NOMO-1 treated with dmso at 0.1 percent for 144 hours (cell line): ENCODE measurements around the gene HLA-E.
"Not testable (repeated sequence)": the region's sequence is repeated elsewhere in the genome, so short reads cannot be mapped to it uniquely, and the experiment has no call there.

Source experiments
- DNase-seq: peaks from one replicate; lab custom pipeline; 2025; ENCODE audit not compliant: unreplicated experiment; lab: John Stamatoyannopoulos, UW

HLA-E gene

DNA sequence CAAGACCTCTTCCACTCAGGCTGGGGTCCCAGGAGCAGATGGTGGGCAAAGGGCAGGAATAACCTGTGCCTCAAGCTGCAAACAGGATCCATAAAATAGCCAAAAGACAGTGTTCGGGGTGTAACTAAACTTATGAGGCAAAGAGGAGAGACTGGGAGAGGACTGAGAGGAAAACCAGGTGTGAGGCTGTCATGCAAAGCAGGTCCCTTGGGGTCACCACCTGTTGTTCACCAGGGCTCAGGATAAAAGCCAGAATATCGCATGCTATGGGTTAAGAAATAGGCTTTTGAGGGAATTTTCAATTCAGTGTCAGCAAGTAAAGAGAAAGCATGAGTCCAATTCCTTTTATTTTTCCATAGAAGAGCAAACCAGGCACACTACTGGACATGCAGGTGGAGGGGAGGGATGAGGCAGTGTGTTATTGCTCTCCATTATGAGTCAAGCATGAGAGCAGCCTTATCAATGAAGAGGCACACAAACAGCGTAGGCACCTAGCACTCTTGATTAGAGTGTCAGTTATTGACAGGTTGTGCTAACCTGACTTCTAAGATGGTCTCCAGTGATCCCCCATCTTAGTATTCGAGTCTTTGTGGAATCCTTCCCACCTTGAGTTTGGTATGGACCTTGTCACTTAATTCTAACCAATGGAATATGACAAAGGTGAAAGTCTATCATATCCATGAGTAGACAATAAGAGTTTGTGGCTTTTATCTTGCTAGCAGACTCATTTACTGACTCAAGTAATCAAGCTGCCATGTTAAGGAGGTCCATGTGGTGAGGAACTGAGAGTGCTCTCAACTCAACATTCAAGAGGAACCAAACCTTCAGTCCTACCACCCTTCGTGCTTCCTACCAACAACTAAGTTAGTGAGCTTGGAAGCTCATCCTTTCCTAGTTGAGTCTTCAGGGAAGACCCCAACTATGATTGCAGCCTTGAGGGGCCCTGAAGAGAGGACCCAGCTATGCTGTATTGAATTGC, 18.8 kb downstream of the HLA-E start:
- no peak for DNase-seq

DNA sequence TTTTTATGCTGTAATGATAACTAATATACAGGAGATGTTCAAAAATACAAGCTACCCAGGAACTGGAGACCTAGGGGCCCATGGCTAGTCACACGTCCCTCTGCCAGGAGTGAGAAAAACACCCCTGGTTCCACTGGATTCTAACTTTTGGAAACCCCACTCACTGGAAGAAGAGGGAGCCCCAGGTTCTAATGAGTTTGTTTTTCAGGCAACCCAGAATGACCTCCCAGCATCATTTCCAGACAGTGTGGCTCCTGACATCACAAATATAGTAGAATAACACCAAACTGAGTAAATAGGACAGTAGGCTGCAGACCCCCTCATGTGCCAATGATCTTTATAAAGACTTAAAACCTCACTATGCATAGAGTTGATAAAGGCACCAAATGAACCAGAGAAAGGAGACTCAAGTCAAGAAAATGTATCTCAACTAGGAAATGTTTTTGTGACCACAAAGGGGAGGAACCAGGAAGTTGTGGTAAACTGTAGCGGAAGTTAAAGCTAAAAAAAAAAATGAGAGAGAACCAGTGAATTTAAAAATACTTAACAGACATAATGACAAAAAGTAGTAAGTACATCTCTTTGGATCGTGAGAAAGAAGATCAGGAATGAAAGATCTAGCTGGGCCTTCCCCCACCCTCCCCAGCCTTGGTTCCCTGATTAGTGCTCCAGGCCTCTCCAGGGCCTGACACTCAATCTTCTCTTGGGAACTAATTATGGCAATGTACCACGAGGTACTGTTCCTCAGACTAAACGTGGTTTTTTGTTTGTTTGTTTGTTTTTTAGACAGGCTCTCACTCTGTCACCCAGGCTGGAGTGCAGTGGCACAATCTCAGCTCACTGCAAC, 19.8 kb downstream of the HLA-E start:
- peak; percentile 69 for DNase-seq

DNA sequence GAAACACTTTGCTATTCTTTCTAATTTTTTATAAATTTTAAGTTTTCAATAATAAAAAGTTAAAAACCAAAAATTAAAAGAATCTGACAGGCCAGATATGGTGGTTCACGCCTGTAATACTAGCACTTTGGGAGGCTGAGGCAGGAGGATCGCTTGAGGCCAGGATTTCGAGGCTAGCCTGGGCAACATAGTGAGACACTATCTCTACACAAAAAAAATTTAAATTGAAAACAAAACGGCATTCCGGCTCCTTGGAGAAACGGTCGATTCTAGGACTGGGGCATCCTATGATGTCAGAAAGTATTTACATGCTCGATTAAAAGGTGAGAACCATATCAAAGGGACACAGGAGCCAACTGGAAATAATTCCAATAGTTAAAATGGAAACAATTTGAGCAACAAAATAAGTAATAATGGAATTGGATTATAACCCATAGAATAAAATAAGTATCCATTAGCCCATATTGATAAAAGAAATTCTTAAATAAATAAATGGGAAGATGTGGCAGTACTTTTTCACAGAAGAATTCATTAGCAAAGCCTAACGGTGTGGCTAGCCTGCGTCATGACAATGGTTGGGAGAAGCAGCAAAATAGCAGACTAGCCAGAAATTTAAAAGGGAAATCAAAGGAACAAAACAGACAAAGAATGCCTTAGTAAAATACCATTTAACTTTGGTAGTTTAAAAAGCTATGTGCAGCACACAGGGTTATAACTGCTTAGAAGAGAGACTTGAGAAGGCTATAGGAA, 21.3 kb downstream of the HLA-E start:
- no peak for DNase-seq

DNA sequence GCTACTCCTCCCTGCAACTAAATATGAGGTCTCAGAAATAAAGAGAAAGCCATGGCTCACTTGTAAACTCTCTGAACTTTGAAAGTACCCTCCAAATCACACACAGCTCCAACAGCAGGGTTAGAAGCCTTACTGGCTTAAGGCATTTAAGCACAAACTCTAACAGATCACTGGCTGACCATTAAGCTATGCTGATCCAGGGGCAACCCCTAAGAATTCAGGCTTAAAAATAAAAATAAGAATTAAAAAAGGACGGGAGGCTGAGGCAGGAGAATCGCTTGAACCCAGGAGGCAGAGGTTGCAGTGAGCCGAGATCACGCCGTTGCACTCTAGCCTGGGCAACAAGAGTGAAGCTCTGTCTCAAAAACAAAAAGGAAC, 21.8 kb downstream of the HLA-E start:
- no peak for DNase-seq

DNA sequence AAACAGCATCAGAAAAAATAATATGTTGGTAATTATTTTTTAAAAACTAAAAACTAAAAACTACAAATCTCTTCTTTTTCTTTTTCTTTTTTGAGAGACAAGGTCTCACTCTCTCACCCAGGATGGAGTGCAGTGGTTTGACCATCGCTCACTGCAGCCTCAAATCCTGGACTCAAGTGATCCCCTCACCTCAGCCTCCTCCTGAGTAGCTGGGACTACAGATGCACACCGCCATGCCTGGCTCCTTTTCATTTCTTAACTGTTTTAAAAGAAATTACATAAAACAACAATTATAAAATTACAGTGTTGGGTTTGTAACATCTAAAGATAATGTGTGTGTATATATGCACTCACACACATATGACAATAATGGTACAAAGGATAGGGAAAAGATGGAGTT, 24.1 kb downstream of the HLA-E start:
- no peak for DNase-seq

DNA sequence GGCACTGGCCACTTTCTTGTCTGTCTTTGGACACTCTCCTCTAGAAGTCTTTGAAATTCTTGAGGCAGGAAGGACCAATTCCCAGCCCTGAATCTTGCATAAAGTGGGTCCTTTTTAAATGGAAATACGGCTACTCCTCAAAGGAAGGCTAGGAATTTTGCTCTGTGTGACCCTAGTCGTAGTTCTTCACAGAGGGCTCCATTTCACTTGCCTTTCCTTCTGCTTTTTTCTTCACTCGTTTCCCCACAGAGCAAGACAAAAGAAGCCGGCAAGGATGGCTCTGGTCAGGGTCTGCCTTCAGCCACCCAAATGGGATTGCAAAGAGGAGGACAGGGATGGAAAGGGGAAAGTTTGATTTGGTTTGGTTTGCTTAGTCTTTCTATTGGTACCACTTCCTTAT, 25.8 kb downstream of the HLA-E start:
- no peak for DNase-seq

DNA sequence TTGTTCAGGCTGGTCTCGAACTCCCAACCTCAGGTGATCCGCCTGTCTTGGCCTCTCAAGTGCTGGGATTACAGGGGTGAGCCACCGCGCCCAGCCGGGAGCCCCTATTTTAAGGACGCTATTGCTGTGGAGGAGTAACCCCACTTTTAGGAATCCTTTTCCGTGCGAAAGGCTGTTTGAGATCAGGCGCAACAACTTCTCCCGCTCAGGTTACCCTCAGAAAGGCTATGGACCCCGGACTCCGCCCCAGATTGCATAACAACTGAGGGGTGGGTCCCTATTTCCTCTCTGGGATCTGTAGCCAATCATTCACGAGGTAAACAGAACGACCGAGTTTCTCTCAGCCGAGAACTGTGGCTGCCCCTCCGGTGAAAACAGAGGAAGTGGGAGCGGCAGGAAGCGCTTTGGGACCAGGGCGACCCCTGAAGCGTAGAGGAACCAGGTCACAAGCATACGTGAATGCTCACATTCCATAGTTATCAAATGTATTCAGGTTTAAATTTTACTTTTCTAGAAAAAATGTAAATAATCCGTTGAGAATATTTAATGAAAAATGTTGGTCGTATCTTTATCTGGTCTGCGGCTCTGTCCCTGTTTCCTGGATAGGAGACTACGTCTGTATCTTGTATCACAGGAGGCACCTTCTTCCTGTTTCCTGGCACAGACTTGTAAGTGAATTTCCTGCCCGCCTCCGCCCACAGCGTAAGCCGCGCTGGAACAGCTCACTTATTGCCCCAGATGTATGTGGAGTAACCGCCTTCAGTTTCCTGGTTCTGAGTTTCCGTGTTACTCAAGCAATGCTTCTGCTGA, 26.8 kb downstream of the HLA-E start:
- DNase-seq: peak; percentile 98

DNA sequence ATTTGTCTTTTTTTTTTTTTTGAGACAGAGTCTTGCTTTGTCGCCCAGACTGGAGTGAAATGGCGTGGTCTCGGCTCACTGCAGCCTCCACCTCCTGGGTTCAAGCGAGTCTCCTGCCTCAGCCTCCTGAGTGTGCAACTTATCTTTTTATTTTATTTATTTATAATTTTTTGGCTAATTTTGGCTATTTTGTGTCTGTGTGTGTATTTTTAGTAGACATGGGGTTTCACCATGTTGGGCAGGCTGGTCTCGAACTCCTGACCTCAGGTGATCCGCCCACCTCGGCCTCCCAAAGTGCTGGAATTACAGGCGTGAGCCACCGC, 27.4 kb downstream of the HLA-E start:
- DNase-seq: not testable (repeated sequence)

DNA sequence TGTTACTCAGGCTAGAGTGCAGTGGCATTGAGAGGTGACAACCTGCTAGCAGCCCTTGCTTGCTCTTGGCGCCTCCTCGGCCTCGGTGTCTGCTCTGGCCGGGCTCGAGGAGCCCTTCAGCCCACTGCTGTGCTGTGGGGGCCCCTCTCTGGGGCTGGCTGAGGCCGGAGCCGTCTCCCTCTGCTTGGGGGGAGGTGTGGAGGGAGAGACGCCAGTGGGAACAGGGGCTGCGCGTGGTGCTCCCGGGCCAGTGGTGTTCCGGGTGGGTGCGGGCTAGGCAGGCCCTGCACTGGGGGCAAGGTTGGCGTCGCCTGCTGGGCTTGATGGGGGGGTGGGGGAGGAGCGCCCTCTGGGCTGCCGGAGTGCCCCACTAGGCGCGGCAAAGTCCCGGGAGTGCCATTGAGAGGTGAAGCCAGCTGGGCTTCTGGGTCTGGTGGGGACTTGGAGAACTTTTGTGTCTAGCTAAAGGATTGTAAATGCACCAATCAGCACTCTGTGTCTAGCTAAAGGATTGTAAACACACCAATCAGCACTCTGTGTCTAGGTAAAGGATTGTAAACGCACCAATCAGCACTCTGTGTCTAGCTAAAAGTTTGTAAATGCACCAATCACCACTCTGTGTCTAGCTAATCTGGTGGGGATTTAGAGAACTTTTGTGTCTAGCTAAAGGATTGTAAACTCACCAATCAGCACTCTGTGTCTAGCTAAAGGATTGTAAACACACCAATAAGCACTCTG, 28.6 kb downstream of the HLA-E start:
- not testable (repeated sequence) for DNase-seq

DNA sequence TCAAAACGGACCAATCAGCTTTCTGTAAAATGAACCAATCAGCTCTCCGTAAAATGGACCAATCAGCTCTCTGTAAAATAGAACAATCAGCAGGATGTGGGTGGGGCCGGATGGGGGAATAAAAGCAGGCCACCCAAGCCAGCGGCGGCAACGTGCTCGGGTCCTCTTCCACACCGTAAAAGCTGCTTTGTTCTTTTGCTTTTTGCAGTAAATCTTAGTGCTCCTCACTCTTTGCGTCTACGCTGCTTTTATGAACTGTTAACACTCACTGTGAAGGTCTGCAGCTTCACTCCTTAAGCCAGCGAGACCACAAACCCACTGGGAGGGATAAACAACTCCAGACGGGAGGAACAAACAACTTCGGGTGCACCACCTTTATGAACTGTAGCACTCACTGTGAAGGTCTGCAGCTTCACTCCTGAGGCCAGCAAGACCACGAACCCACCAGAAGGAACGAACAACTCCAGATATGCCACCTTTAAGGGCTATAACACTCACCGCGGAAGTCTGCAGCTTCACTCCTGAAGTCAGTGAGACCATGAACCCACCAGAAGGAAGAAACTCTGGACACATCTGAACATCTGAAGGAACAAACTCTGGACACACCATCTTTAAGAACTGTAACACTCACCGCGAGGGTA, 29.3 kb downstream of the HLA-E start:
- not testable (repeated sequence) for DNase-seq

DNA sequence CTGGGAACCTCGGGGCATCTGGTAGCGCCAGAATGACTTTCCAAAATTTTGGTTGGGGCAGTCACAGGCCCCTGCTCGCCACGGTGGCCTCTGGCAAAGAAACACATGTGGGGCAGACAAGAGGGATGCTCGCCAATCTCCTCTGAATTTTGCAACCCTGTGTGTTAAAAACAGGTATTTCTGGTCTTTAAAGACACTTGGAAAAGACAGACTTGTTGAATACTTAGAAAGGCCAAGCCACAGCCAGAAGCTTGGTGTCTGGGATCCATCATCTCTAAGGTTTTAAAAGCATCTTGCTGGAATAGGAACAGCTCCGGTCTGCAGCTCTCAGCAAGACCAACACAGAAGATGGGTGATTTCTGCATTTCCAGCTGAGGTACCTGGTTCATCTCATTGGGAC, 31.2 kb downstream of the HLA-E start:
- DNase-seq: no peak

DNA sequence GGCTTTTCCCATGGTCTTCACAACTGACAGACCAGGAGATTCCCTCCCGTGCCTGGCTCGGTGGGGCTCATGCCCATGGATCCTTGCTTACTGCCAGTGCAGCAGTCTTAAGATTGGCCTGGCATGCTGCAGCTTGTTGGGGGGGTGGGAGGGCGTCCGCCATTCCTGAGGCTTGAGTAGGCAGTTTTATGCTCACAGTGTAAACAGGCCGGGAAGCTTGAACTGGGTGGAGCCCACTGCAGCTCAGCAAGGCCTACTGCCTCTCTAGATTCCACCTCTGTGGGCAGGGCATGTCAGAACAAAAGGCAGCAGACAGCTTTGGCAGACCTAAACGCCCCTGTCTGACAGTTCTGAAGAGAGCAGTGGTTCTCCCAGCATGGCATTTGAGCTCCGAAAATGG, 31.8 kb downstream of the HLA-E start:
- not testable (repeated sequence) for DNase-seq

DNA sequence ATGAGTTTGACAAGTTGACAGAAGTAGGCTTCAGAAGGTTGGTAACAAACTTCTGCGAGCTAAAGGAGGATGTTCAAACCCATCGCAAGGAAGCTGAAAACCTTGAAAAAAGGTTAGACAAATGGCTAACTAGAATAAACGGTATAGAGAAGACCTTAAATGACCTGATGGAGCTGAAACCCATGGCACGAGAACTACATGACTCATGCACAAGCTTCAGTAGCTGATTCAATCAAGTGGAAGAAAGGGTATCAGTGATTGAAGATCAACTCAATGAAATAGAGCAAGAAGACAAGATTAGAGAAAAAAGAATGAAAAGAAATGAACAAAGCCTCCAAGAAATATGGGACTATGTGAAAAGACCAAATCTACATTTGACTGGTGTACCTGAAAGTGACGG, 32.6 kb downstream of the HLA-E start:
- not testable (repeated sequence) for DNase-seq

DNA sequence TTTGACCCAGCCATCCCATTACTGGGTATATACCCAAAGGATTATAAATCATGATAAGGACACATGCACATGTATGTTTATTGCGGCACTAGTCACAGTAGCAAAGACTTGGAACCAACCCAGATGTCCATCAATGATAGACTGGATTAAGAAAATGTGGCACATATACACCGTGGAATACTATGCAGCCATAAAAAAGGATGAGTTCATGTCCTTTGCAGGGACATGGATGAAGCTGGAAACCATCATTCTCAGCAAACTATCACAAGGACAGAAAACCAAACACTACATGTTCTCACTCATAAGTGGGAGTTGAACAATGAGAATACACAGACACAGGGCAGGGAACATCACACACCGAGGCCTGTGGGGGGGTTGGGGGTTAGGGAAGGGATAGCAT, 37.1 kb downstream of the HLA-E start:
- DNase-seq: not testable (repeated sequence)

DNA sequence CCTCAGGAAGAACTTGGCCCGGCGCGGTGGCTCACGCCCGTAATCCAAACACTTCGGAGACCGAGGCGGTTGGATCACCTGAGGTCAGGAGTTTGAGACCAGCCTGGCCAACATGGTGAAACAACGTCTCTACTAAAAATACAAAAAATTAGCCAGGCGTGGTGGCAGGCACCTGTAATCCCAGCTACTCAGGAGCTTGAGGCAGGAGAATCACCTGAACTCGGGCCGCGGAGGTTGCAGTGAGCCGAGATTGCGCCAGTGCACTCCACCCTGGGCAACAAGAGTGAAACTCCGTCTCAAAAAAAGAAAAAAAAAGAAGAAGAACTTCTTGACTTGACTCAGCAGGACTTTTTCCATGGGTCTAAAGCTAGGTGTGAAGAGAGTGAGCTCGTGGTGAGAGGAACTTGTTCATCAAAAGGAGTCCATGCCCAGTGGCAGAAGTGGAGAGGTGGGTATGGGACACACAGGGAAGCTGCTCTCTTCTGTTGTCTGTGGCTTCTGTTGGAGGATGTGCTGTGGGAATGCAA, 40.1 kb downstream of the HLA-E start:
- peak; percentile 51 for DNase-seq

DNA sequence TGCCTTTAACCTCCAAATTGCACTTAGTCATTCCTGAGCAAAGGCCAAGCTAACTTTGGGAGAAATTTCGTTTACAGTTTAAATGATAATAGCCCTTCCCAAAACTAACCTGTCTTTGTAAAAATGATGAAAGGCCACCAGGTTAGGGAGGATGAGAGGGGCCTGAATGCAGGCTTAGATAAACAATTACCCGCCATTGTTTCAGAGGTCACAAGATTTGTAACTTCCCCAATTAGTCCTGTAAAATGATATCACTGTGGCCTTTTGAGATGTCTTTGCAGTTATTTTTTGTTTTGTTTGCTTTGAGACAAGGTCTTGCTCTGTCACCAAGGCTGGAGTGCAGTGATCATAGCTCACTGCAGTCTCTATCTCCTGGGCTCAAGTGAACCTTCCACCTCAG, 40.7 kb downstream of the HLA-E start:
- DNase-seq: no peak

DNA sequence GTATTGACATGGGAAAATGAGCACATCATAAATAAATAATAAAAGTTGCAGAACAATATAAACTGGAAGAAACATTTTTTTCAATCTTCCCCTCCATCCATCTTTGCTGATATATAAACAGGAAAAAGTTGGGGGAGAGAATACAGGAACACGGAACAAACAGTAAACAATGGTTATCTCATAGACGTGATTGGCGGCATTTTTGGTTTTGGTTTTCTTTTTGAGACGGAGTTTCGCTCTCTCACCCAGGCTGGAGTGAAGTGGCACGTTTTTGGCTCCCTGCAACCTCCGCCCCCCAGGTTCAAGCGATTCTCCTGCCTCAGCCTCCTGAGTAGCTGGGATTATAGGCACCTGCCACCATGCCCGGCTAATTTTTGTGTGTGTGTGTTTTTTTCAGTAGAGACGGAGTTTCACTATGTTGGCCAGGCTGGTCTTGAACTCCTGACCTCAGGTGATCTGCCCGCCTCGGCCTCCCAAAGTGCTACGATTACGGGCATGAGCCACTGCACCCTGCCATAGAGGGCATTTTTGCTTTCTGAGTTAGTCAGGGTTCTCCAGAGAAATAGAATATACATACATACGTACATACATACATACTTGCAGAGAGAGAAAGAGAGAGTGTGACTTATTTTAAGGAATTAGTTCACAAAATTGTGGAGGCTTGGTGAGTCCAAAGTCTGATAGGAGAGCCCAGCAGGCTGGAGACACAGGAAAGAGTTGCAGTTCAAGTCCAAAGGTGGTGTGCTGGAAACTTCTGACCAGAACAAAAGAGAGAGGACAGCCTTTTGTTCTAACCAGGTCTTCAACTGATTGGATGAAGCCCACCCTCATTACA, 44.4 kb downstream of the HLA-E start:
- no peak for DNase-seq

DNA sequence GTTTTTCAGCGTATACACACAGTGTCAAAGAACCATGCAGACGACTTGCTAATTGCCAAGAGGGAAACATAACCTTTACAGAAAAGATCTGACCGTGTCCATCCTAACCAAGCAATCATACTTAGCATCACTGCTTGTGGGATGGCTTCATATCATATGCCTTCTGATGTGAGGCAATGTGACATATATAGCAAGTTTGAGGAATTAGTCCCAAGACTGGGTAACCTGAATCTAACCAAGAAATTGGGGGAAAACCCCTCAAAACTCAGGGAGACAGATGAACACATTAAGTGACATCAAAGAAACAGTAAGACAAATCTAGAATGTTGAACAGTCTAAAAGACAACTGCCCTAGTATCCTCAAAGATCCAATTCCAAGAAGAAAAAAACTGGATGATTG, 48.6 kb downstream of the HLA-E start:
- no peak for DNase-seq
